HPDE6-E6E7 (cell line): ENCODE results near the gene ASGR1.
"Not testable (repeated sequence)": the region's sequence is repeated elsewhere in the genome, so short reads cannot be mapped to it uniquely, and the experiment has no call there.

ENCODE experiments used
- DNase-seq: peaks from one replicate; pipeline ENCODE4 v3.0.0; 2011; ENCODE audit warnings: missing footprints; ENCODE audit errors: extremely low spot score

ASGR1 gene

GRCh38 chr17:7166873-7167272, 12.3 kb downstream of the ASGR1 start:
- DNase-seq, result no peak

GRCh38 chr17:7159571-7159970, 19.6 kb downstream of the ASGR1 start:
- DNase-seq, result not testable (repeated sequence)

- not testable (repeated sequence) for DNase-seq
These were observed 20.7 kb downstream of the ASGR1 start for GRCh38 chr17:7158424-7158823.

GRCh38 chr17:7156342-7156940, 22.7 kb downstream of the ASGR1 start:
- DNase-seq, result no peak

GRCh38 chr17:7147772-7148171, 31.4 kb downstream of the ASGR1 start:
- DNase-seq, result no peak

GRCh38 chr17:7146115-7146514, 33.1 kb downstream of the ASGR1 start:
- DNase-seq, result no peak

GRCh38 chr17:7144213-7144612, 35.0 kb downstream of the ASGR1 start:
- no peak for DNase-seq

GRCh38 chr17:7141824-7142223, 37.3 kb downstream of the ASGR1 start:
- DNase-seq, result no peak

- DNase-seq, result no peak
These were observed 39.8 kb downstream of the ASGR1 start for GRCh38 chr17:7139400-7139799.

- no peak for DNase-seq
These were observed 40.3 kb downstream of the ASGR1 start for GRCh38 chr17:7138800-7139381.

- DNase-seq, result no peak
These were observed 41.8 kb downstream of the ASGR1 start for GRCh38 chr17:7137171-7137943.

GRCh38 chr17:7136266-7136877, 42.8 kb downstream of the ASGR1 start:
- DNase-seq, result peak; percentile 40

GRCh38 chr17:7133916-7134315, 45.3 kb downstream of the ASGR1 start:
- DNase-seq, result no peak

GRCh38 chr17:7133424-7133823, 45.7 kb downstream of the ASGR1 start:
- no peak for DNase-seq

GRCh38 chr17:7132511-7133094, 46.6 kb downstream of the ASGR1 start:
- DNase-seq, result no peak

GRCh38 chr17:7131423-7131791, 47.8 kb downstream of the ASGR1 start:
- no peak for DNase-seq

GRCh38 chr17:7130621-7131422, 48.3 kb downstream of the ASGR1 start:
- DNase-seq, result no peak

- DNase-seq, result no peak
These were observed 49.9 kb downstream of the ASGR1 start for GRCh38 chr17:7129311-7129710.

GRCh38 chr17:7128160-7128559, 51.0 kb downstream of the ASGR1 start:
- no peak for DNase-seq

GRCh38 chr17:7127501-7127900, 51.7 kb downstream of the ASGR1 start:
- not testable (repeated sequence) for DNase-seq

- not testable (repeated sequence) for DNase-seq
These were observed 52.8 kb downstream of the ASGR1 start for GRCh38 chr17:7126386-7126785.
